Osteocyte (in vitro differentiated cells): ENCODE data around the gene ASPHD1. TPM values are rescaled to one million over a fixed set of nuclear protein-coding genes. Genes with fewer than 3 reads are reported as not detected.
"Not testable (repeated sequence)": the region's sequence is repeated elsewhere in the genome, so short reads cannot be mapped to it uniquely, and the experiment has no call there.

ENCODE experiments used
- DNase-seq: peaks from one replicate; pipeline ENCODE4 v3.0.0; 2021; ENCODE audit warnings: mixed read lengths; ENCODE audit not compliant: unreplicated experiment; ENCODE audit errors: extremely low spot score
- H3K27ac Mint-ChIP-seq: one replicate; pipeline ENCODE4 v1.8.0; 2021; ENCODE audit warnings: mild to moderate bottlenecking, mixed read lengths; ENCODE audit not compliant: unreplicated experiment
- H3K27me3 Mint-ChIP-seq: one replicate; pipeline ENCODE4 v1.8.0; 2021; ENCODE audit warnings: mixed read lengths; ENCODE audit not compliant: unreplicated experiment
- H3K36me3 Mint-ChIP-seq: one replicate; pipeline ENCODE4 v1.8.0; 2021; ENCODE audit warnings: mixed read lengths; ENCODE audit not compliant: unreplicated experiment
- H3K4me1 Mint-ChIP-seq: one replicate; pipeline ENCODE4 v1.8.0; 2021; ENCODE audit warnings: mixed read lengths; ENCODE audit not compliant: unreplicated experiment
- H3K4me3 Mint-ChIP-seq: one replicate; pipeline ENCODE4 v1.8.0; 2021; ENCODE audit warnings: mild to moderate bottlenecking, moderate library complexity, mixed read lengths; ENCODE audit not compliant: unreplicated experiment
- H3K9me3 Mint-ChIP-seq: one replicate; pipeline ENCODE4 v1.8.0; 2021; ENCODE audit warnings: mixed read lengths; ENCODE audit not compliant: unreplicated experiment
- total RNA-seq: library from RNA; stranded (reverse); gene quantifications from 2 replicates; pipeline ENCODE4 v1.2.1, GENCODE V29; 2021
- TF ChIP-seq, protein P1 (sequence below): fragments of 200-600 bp; sonication (generic); IDR thresholded peaks from 2 replicates; pipeline ENCODE4 v1.5.0; 2021; ENCODE audit warnings: antibody characterized with exemption, mild to moderate bottlenecking, moderate library complexity

ASPHD1 gene
- total RNA-seq, 1 donor from 2014 or later = 1.0 TPM

DNA sequence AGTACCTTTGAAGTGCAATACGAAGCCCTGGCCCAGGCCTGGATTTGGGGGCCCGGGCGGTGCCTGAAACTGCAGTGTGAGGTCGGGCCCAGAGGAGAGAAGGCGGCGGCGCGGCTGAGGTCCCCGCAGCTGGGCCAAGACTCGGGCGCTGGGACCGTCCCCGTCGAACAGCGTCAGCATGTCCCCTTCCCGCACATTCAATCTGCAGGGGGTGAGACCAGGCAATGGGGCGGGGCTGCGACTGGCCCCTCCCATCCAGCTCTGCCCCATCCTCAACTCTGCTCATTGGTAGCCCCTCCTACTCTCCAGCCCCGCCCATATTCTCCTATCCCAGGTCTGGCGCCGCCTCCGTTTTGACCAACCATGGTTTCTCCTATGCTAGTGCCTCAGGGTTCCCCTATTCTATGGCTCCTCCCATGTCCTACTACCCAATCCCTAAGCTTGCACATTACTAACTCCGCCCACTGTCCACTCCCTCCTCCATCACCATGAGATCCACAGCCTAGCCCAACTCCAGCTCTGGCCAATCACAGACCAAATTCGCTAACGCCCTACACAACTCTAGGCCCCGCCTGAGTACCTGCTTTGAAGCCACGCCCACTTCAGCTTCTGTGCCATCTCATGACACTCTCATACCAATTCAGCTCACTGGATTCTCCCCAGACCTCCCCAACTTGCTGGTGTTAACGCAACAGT lies 22.9 kb upstream of the ASPHD1 start:
- Mint-ChIP-seq H3K27ac (no peak overlapping the region), H3K4me1 (peaks cover 14% of the 10 kb centered on the region), H3K36me3 (no peaks in the 10 kb centered on the region), H3K9me3 (no peaks in the 10 kb centered on the region), H3K27me3 (peaks cover 29% of the 10 kb centered on the region), H3K4me3 (peak overlapping the region; percentile 18)
- DNase-seq = no peak
- TF ChIP-seq, protein P1, sequence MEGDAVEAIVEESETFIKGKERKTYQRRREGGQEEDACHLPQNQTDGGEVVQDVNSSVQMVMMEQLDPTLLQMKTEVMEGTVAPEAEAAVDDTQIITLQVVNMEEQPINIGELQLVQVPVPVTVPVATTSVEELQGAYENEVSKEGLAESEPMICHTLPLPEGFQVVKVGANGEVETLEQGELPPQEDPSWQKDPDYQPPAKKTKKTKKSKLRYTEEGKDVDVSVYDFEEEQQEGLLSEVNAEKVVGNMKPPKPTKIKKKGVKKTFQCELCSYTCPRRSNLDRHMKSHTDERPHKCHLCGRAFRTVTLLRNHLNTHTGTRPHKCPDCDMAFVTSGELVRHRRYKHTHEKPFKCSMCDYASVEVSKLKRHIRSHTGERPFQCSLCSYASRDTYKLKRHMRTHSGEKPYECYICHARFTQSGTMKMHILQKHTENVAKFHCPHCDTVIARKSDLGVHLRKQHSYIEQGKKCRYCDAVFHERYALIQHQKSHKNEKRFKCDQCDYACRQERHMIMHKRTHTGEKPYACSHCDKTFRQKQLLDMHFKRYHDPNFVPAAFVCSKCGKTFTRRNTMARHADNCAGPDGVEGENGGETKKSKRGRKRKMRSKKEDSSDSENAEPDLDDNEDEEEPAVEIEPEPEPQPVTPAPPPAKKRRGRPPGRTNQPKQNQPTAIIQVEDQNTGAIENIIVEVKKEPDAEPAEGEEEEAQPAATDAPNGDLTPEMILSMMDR = no peak

DNA sequence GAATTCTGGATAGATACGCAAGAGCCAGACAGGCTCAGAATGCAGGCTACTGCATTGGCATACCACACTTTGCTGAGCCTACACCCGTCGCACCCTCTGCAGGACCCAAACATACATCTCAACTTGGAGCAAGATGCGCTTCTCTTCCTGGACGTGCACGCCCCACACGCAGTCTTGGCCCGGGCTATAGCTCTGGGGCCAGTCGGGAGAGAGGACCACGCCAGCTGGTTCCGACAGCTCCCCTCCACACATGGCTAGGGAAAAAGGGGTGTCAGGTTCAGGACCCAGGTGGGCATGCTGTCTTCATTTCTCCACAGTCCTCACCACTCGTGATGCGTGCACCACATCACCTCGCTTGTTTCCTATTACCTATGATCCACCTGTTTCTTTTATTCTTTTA lies 22.1 kb upstream of the ASPHD1 start:
- H3K27ac Mint-ChIP-seq = no peak overlapping the region
- TF ChIP-seq, protein P1 = no peak
- no peaks in the 10 kb centered on the region for H3K36me3 Mint-ChIP-seq
- peaks cover 14% of the 10 kb centered on the region for H3K4me1 Mint-ChIP-seq
- no peak overlapping the region for H3K4me3 Mint-ChIP-seq
- DNase-seq = no peak
- peaks cover 29% of the 10 kb centered on the region for H3K27me3 Mint-ChIP-seq
- H3K9me3 Mint-ChIP-seq = no peaks in the 10 kb centered on the region

- Mint-ChIP-seq H3K9me3 (no peaks in the 10 kb centered on the region), H3K4me3 (no peak overlapping the region), H3K27me3 (peaks cover 24% of the 10 kb centered on the region), H3K36me3 (no peaks in the 10 kb centered on the region), H3K4me1 (peaks cover 14% of the 10 kb centered on the region), H3K27ac (no peak overlapping the region)
- no peak for DNase-seq
- TF ChIP-seq, protein P1 = no peak
These were observed 19.2 kb upstream of the ASPHD1 start for GRCh38 chr16:29881050-29881449.

GRCh38 chr16:29883987-29884386 lies 16.3 kb upstream of the ASPHD1 start:
- no peaks in the 10 kb centered on the region for H3K4me1 Mint-ChIP-seq
- H3K27ac Mint-ChIP-seq = no peak overlapping the region
- H3K9me3 Mint-ChIP-seq = no peaks in the 10 kb centered on the region
- TF ChIP-seq, protein P1 = no peak
- H3K4me3 Mint-ChIP-seq = no peak overlapping the region
- H3K27me3 Mint-ChIP-seq = peaks cover 5% of the 10 kb centered on the region
- H3K36me3 Mint-ChIP-seq = no peaks in the 10 kb centered on the region
- DNase-seq = no peak

DNA sequence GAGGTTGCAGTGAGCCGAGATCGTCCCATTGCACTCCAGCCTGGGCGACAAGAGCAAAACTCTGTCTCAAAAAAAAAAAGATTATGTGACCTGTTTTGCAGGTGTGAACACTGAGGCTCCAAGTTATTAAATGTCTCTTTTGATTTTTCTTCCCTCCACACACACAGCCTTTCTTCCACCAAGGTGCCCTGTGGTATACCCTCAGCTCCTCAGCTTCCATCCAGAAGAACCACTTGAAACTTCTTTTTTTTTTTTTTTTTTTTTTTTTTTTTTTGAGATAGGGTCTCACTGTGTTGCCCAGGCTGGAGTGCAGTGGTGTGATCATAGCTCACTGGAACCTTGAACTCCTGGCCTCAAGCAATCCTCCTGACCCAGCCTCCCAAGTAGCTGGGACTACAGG lies 10.9 kb upstream of the ASPHD1 start:
- not testable (repeated sequence) for H3K36me3 Mint-ChIP-seq, DNase-seq, H3K27me3 Mint-ChIP-seq, H3K27ac Mint-ChIP-seq, H3K4me1 Mint-ChIP-seq, H3K4me3 Mint-ChIP-seq, H3K9me3 Mint-ChIP-seq
